GM18499 (cell line): Measurements from ENCODE around the gene SVOP.
"Not testable (repeated sequence)": the region's sequence is repeated elsewhere in the genome, so short reads cannot be mapped to it uniquely, and the experiment has no call there.

Source experiments
- ATAC-seq: cut with Tn5 transposase; IDR thresholded peaks from one replicate; pipeline ENCODE4 v1.9.1; 2021; ENCODE audit warnings: moderate number of reproducible peaks; ENCODE audit not compliant: insufficient read depth, unreplicated experiment

The SVOP gene

DNA sequence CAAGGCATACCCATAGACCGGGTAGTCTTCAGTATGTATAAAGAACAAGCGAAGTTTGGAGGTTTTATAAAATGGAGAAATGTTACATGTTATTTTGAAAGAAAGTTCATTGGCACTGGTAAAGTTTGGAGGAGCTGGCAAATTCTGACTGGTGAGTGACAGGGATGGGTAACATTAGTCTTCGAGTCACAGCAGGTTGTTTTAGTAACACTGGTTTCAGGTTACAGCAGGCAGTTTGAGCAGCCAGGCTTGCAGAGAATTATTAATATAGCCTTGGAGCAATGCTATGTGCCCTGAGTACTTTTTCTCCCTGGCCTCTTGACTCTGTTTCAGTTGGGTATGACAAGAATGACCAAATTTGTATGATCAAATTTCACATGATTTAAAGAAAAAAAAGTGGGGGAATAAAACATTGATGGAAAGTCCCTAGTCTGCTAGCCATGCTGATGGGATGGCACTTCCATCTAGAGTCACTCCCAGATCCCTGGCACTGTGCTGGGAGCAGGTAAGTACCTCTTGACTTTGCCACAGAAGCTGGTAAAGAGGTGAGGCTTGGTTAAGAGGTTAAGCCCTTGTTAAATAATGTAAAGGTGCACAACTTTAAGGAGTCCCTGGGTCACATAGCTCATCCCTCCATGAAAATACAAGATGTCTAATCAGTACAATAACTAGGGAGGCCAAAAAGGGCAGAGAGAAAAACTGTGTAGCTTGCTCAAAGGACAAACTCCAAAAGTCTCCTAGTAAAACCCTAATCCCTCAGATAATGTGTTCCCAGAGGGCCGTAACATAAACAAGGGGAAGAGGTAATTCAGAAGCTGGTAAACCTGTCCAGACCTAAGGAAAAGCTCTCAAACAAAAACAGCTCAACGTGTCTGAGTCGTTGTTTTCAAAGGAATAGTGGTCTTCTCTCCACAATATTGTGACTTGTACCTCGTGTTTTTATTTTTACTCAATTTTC is 12.7 kb upstream of the SVOP start:
- no peak for ATAC-seq

DNA sequence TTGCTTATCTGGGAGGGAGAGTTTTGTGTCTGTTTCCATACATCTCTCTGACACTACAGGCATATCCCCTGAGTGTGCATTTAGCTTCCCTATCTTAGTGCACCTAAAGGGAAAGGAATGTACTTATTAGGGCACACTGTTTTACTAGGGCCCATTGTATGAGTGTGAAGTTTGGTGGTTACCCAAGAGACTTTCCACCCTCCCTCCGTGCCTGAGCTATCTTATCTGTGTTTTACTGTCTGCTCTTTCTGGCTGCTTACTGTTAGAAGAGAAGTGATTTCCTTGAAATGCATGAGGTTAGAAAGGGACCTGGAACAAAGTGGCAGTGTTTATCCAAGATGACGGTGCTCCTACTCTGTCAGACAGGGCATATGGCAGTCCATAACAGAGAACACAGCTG is 8.5 kb upstream of the SVOP start:
- ATAC-seq: no peak

DNA sequence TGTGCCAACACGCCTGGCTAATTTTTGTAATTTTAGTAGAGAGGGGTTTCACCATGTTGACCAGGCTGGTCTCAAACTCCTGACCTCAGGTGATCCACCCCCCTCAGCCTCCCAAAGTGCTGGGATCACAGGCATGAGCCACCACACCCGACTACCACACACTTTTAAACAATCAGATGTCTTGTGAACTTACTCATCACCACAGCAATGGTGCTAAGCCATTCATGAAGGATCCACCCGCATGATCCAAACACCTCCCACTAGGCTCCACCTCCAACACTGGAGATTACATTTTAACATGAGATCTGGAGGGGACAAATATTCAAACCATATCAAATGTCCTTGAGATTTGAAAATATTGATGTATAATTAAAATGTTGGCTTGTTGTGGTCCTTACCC is 7.8 kb upstream of the SVOP start:
- not testable (repeated sequence) for ATAC-seq

DNA sequence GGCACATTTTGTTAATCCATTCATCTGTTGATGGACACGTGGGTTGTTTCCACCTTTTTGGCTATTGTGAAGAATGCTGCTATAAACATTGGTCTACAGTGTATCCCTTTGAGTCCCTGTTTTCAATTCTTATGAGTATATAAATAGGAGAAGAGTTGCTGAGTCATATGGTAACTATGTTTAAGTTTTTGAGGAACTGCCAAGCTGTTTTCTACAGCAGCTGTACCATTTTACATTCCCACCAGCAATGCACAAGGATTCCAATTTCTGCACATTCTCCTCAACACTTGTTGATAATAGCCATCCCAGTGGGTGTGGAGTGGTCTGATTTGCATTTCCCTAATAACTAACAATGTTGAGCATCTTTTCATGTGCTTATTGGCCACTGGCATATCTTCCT is 6.9 kb upstream of the SVOP start:
- ATAC-seq: no peak

DNA sequence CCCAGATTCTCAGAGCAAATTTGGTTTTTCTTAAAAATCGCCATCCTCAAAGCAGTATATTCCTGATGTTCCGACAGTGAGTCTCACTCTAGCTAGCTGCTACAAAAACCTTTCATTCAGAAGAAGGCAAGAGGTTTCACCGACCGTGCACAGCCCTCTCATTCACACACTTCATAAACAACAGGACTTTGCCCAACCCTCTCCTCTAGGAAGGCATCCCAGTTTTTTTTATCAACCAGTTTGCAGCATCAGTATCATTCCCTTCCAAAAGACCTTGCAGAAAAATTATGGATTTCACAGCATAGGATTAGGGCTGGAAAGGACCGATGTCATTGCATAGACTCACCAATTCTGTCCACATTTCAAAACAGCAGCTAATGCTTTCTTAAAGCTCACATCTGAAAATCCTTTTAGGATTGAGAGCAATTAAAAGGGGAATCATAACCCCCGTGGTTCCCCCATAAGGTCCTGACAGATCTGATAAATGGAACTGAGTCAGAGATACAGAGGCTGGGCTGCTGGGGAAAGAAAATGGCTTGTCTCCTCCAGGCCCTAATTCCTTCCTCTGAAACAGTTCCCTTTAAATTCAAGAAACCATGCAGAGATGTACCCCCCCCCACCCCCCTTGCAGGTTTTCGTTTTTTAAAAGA is 597 bp downstream of the SVOP start:
- no peak for ATAC-seq

DNA sequence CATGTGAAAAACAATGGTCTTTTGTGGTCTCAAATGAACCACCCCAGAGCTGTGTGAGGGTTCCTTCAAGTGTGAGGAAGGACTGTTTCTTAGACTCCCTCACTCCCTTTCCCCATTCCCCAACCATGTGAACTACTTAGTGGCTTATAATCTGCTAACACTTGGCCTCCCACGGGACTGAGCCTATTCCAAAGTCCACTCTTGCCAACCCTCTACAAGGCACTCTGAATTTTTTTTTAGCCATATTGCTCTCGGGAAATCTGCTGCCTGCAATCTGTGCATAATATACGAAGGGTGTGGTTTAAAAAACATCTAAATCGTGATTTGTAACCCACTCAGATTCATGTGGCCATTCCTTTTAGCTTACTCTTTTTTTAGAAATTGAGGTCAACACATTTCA is 2.6 kb downstream of the SVOP start:
- ATAC-seq: no peak

DNA sequence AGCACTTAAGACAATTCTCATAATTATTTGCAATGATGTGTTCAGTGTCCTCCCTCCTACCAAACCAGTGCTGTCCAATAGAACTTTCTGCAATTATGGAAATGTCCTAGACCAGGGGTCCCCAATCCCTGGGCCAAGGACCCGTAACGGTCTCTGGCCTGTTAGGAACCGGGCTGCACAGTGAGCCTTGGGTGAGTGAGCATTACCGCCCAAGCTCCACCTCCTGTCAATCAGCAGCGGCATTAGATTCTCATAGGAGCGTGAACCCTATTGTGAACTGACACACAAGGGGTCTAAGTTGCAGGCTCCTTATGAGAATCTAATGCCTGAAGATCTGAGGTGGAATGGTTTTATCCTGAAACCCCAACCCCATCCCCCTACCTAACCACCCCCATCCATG is 3.9 kb downstream of the SVOP start:
- no peak for ATAC-seq

DNA sequence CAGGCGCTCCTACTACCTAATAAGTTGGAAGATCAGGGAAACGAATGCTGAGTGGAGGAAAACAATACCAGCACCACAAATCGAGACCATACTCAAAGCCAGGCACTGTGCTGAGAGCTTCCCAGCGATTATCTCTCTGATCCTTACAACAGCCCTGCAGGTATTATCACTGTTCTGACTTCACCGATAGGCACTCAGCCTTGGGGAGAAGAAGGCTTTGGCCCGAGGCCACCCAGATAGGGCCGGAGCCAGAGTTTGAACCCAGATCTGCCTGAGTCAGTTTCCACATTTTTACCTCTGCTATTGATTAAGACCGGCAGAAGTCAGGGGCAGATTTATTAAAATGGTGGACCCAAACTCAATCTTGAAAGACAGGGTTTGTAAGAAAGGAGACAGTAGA is 4.9 kb downstream of the SVOP start:
- no peak for ATAC-seq

DNA sequence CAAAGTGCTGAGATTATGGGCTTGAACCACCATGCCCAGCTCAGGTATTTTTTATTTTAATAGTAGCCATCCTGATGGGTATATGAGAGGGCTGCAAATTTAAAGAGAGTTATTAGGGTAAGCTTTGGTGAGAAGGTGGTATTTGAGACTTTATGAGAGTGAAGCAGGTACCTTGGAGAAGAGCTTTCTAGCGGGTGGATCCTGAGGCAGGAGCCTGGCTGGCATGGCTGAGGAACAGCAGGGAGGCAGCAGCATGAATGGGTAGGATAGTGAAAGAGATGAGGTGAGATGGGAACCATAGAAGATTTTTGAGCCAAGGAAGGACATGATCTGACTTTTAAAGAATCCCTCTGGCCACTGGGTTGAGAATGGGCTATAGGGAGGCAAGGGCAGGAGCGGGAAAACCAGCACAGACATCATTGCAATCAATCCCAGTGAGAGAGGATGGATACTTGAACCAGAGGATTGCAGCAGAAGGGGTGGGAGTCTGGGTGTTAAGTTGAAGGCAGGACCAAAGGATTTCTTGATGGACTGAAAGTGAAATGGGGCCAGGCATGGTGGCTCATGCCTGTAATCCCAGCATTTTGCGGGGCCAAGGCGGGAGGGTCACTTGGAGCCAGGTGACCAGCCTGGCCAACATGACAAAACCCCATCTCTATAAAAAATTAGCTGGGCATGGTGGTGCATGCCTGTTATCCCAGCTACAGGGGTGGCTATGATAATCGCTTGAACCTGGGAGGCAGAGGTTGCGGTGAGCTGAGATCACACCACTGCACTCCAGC is 5.7 kb downstream of the SVOP start:
- ATAC-seq: no peak

DNA sequence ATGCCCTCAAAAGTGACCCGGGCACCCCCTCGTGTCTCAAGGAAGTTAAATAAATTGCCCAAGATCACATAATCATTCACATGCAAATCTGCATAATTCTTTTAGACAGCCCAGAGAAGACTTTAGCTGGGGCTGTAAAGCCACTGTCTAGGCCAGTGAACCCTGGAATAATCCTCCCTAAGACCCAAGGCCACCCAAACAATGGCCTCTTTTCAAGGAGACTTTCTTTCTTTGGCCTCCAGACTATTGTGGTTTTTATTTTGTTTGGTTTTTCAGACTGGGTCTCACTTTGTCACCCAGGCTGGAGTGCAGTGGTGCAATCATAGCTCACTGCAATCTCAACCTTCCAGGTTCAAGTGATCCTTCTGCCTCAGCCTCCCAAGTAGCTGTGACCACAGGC is 10.6 kb downstream of the SVOP start:
- no peak for ATAC-seq

DNA sequence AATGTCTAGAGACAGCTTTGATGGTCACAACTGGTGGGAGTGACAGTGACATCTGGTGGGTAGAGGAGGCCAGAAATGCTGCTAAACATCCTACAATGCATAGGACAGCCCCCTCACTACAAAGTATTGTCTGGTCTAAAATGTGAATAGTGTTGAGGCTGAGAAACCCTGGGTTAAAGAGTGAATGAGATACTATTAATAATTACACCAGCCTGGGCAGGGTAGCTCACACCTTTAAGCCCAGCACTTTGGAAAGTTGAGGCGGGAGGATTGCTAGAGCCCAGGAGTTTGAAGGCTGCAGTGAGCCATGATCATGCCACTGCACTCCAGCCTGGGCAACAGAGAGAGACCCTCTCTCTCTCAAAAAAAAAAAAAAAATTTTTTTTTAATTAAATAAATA is 11.1 kb downstream of the SVOP start:
- ATAC-seq: no peak

DNA sequence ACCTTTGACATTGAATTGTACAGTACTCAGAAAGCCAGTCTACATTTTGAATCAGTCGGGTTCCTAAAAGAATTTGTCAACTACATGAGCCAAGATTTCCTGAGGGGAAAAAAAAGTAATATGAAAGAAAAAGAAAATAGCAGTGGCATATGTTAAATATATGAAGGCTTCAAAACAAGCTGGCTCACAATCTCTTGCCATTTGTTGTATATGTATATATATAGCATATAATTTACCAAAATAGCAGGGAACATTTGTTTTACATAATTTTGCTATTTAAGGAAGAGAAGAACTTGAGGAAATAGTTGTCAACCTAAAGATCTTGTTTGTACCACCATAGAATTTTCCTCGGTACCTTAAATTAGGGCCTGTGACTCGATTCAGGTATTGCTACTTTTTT is 16.9 kb downstream of the SVOP start:
- ATAC-seq: no peak

DNA sequence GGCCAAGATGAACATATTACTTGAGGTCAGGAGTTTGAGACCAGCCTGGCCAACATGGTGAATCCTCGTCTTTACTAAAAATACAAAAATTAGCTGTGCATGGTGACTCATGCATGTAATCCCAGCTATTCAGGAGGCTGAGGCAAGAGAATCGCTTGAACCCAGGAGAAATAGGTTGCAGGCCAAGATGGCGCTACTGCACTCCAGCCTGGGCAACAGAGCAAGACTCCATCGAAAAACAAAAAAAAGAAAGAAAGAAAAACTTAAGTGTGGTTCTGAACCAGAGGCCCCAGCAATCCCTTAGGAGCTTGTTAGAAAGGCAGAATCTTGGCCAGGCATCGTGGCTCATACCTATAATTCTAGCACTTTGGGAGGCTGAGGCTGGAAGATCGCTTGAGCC is 24.5 kb downstream of the SVOP start:
- no peak for ATAC-seq

DNA sequence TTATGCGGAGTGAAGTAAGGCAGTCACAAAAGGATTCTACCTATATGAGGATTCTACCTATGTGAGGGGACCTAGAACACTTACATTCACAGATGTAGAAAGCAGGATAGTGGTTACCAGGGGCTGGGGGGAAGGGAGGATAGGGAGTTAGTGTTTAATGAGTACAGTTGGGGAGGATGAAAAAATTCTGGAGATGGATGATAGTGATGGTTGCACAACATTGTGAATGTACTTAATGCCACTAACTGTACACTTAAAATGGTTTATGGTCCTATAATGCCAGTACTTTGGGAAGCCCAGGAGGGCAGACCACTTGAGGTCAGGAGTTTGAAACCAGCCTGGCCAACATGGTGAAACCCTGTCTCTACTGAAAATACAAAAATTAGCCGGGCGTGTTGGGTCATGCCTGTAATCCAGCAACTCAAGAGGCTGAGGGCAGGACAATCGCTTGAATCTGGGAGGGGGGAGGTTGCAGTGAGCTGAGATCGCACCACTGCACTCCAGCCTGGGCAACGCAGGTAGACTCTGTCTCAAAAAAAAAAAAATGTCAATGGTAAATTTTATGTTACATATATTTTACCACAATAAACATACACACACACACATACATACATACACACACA is 25.4 kb downstream of the SVOP start:
- no peak for ATAC-seq

DNA sequence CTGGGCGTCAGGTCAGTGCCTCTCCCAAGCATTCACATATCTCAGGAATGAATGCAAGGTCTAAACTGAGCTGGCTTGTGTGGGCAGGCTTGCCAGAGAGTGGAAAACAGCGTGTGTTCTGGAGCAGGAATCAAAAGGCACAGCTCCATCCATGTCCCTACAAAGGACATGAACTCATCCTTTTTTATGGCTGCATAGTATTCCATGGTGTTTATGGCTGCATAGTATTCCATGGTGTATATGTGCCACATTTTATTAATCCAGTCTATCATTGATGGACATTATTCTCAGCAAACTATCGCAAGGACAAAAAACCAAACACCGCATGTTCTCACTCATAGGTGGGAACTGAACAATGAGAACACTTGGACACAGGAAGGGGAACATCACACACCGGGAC is 30.8 kb downstream of the SVOP start:
- not testable (repeated sequence) for ATAC-seq

DNA sequence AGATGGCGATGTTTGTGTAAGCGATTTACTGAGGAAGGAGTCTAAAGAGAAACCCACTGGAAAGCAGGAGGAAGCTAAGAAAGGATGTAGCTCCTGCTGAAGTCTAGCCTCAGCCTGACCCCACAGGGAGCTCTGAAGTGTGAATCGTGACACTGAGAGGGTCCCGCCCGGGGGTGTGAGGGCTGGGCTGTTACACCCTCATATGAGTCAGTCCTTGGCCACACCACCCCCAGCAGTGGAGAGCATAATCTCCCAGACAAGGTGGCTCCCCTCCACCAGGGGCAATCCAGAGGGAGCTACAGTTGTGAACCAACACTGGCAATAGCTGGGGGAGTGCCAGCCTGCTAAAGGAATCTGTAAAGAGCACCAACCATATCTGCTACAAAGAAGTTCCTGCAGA is 31.5 kb downstream of the SVOP start:
- ATAC-seq: no peak

DNA sequence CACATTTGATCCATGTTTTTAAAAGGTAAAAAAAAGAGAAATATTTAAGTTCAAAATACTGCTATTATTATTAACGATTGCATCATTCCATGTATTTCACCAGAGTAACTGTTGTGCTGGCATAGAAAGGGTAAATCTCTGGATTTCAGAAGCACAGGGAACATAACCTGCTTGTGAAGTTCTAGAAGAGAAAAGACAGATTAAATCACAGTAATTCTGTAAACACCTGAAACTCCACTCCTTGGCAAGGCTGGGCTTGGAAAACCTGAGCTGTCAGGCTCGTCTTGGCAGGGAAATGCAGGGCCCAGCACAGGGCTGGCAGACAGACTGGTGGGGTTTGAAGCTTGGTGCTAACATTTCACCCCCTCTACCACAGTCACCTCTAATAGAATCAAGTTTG is 35.1 kb downstream of the SVOP start:
- ATAC-seq: no peak

DNA sequence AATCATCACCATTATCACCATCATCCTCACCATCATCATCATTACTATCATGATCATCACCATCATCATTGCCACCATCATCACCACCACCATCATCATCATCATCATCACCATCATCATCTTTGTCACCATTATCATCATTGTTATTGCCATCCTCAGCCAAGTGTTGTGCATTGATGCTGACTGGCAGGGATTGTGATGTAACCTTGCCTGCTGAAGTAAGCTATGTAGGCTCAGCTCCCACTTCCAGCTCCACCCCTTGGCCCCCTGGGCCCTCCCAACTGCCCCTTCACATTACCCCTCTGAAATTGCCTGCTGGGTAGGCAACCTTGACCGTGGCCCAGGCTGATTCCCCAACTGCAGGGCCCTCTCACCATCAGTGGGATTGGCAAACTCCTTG is 37.6 kb downstream of the SVOP start:
- ATAC-seq: no peak

DNA sequence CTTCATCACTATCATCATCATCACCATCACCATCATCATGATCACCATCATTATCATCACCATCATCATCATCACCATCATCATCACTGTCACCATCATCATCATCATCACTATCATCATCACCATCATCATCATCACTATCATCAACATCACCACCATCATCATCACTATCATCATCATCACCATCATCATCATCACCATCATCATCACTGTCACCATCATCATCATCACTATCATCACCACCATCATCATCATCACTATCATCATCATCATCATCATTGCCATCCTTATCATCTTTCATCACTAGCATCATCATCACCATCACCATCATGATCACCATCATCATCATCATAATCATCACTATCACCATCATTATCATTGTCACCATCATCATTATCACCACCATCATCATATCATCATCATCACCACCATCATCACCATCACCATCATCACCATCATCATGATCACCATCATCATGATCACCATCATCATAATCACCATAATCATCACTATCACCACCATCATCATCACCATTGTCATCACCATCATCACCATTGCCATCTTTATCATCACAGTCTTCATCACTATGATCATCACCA is 38.1 kb downstream of the SVOP start:
- no peak for ATAC-seq

DNA sequence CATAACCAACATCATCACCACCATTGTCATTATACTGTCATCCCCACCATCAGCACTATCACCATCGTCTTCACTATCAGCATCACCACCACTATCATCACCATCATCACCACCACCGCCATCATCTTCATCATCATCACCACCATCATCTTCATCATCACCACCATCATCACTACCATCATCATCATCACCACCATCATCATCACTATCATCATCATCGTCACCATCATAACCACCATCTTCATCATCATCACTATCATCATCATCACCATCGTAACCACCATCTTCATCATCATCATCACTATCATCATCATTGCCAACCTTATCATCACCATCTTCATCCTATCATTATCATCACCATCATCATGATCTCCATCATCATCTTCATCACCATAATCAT is 39.0 kb downstream of the SVOP start:
- ATAC-seq: no peak
